ENCODE measurements around the gene DGUOK. TPM values are rescaled to one million over a fixed set of nuclear protein-coding genes. Genes with fewer than 3 reads are reported as not detected.

DGUOK gene
- polyA plus RNA-seq, 1 donor from 2014 or later: 168 TPM

DNA sequence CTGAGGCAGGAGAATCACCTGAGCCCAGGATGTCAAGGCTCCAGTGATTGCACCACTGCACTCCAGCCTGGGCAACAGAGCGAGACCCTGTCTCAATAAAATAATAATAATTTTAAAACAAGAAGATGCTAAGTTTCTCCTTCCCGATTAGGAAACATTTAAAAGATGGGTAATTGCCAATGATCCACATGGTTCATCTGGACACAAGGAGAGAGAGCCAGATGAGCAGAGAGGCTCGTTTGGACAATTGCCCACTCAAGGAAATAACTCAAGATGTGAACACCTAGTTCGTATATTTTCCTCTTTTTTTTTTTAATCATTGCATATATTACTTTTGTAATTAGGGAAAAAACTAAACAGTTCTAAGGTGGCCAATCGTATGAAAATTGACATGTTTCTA lies 37.5 kb upstream of the DGUOK start:
- H3K4me2 ChIP-seq (ENCODE audit: low read length): no peak overlapping the region
- no peaks in the 10 kb centered on the region for H3F3A ChIP-seq (ENCODE audit: insufficient read depth, low read length, poor library complexity, severe bottlenecking)
- no peaks in the 10 kb centered on the region for H3K9me2 ChIP-seq (ENCODE audit: insufficient read depth, low read length)
- H3K36me3 ChIP-seq (ENCODE audit: insufficient read depth, low read length): no peaks in the 10 kb centered on the region
- H3K27me3 ChIP-seq (ENCODE audit: insufficient read depth, low read depth, low read length): no peaks in the 10 kb centered on the region
- TF ChIP-seq RAD21 (conservative IDR thresholded peaks at IDR 0.05) (no peak), EZH2 (IDR thresholded peaks at IDR 0.05; ENCODE audit: borderline replicate concordance, insufficient read depth, low read length, poor library complexity, severe bottlenecking) (no peak), POLR2AphosphoS5 (IDR thresholded peaks at IDR 0.05) (no peak), TAF1 (IDR thresholded peaks at IDR 0.05; ENCODE audit: low read depth) (no peak), SMC3 (conservative IDR thresholded peaks at IDR 0.05; ENCODE audit: poor library complexity) (no peak), EP300 (conservative IDR thresholded peaks at IDR 0.05; ENCODE audit: poor library complexity, severe bottlenecking) (no peak), MXI1 (conservative IDR thresholded peaks at IDR 0.05; ENCODE audit: poor library complexity, severe bottlenecking) (no peak)
- TF ChIP-seq, protein P1, sequence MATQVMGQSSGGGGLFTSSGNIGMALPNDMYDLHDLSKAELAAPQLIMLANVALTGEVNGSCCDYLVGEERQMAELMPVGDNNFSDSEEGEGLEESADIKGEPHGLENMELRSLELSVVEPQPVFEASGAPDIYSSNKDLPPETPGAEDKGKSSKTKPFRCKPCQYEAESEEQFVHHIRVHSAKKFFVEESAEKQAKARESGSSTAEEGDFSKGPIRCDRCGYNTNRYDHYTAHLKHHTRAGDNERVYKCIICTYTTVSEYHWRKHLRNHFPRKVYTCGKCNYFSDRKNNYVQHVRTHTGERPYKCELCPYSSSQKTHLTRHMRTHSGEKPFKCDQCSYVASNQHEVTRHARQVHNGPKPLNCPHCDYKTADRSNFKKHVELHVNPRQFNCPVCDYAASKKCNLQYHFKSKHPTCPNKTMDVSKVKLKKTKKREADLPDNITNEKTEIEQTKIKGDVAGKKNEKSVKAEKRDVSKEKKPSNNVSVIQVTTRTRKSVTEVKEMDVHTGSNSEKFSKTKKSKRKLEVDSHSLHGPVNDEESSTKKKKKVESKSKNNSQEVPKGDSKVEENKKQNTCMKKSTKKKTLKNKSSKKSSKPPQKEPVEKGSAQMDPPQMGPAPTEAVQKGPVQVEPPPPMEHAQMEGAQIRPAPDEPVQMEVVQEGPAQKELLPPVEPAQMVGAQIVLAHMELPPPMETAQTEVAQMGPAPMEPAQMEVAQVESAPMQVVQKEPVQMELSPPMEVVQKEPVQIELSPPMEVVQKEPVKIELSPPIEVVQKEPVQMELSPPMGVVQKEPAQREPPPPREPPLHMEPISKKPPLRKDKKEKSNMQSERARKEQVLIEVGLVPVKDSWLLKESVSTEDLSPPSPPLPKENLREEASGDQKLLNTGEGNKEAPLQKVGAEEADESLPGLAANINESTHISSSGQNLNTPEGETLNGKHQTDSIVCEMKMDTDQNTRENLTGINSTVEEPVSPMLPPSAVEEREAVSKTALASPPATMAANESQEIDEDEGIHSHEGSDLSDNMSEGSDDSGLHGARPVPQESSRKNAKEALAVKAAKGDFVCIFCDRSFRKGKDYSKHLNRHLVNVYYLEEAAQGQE (IDR thresholded peaks at IDR 0.05; ENCODE audit: borderline replicate concordance): no peak
- TF ChIP-seq, protein P2, sequence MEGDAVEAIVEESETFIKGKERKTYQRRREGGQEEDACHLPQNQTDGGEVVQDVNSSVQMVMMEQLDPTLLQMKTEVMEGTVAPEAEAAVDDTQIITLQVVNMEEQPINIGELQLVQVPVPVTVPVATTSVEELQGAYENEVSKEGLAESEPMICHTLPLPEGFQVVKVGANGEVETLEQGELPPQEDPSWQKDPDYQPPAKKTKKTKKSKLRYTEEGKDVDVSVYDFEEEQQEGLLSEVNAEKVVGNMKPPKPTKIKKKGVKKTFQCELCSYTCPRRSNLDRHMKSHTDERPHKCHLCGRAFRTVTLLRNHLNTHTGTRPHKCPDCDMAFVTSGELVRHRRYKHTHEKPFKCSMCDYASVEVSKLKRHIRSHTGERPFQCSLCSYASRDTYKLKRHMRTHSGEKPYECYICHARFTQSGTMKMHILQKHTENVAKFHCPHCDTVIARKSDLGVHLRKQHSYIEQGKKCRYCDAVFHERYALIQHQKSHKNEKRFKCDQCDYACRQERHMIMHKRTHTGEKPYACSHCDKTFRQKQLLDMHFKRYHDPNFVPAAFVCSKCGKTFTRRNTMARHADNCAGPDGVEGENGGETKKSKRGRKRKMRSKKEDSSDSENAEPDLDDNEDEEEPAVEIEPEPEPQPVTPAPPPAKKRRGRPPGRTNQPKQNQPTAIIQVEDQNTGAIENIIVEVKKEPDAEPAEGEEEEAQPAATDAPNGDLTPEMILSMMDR (IDR thresholded peaks at IDR 0.05; ENCODE audit: poor library complexity, severe bottlenecking): no peak
- no peak overlapping the region for H3K9ac ChIP-seq (ENCODE audit: low read length)
- H3K4me3 ChIP-seq (ENCODE audit: low read length): no peak overlapping the region
- H3K9me3 ChIP-seq (ENCODE audit: low read length): no peaks in the 10 kb centered on the region
- H3K79me2 ChIP-seq (replicated peaks; ENCODE audit: insufficient read depth, low read length): no peaks in the 10 kb centered on the region
- no peaks in the 10 kb centered on the region for H4K20me1 ChIP-seq (ENCODE audit: insufficient read depth)
- H2AFZ ChIP-seq (ENCODE audit: low read depth, low read length): no peak overlapping the region
- H3K27ac ChIP-seq (ENCODE audit: low read length): no peak overlapping the region

DNA sequence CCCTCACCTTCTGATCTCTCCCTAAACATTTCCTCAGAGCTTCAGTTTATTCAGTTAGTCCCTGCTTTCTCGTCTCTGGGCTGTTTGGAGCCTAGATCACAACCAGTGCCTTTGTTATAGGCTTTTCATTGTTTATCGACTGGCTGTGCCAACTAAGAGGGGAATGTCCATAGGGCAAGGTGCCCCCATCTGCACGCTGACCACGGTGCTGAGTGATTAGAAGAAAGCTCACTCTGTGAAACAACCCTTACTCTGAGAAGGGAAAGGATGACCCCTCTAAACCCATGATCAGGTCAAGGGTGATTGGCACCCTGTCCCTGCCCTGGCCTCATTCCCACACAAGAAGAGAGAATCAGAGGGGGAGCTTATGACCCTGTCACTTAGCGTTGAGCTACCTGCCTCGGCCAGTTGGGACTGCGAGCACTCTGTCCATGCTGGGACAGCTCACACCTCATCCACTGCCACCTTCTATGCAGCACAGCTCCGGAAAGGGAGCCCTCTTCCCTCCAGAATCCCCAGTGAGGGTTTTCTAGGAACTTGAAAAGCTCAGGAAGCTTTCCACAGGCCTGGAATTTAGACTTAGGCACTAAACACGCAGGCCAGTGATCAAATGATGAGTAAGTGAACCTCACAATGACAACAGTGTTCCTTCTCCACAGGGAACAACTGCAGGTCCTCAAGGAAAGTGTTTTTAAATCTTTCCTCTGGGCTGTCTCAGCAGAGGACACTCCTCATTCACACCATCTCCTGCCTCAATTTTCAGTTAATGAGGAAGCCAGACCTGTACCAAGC lies 36.2 kb upstream of the DGUOK start:
- Histone ChIP-seq H2AFZ (ENCODE audit: low read depth, low read length) (no peak overlapping the region), H3K4me2 (ENCODE audit: low read length) (no peak overlapping the region), H3K36me3 (ENCODE audit: insufficient read depth, low read length) (no peaks in the 10 kb centered on the region)

More for the DNA sequence above, 36.2 kb upstream of the DGUOK start:
- Histone ChIP-seq H3K27me3 (ENCODE audit: insufficient read depth, low read depth, low read length) (no peaks in the 10 kb centered on the region), H3K27ac (ENCODE audit: low read length) (no peak overlapping the region), H3K9me2 (ENCODE audit: insufficient read depth, low read length) (no peaks in the 10 kb centered on the region), H3K9me3 (ENCODE audit: low read length) (no peaks in the 10 kb centered on the region), H3K9ac (ENCODE audit: low read length) (no peak overlapping the region), H3K79me2 (replicated peaks; ENCODE audit: insufficient read depth, low read length) (no peaks in the 10 kb centered on the region), H4K20me1 (ENCODE audit: insufficient read depth) (no peaks in the 10 kb centered on the region), H3F3A (ENCODE audit: insufficient read depth, low read length, poor library complexity, severe bottlenecking) (no peaks in the 10 kb centered on the region), H3K4me3 (ENCODE audit: low read length) (no peak overlapping the region)
- TF ChIP-seq, protein P1 (IDR thresholded peaks at IDR 0.05; ENCODE audit: borderline replicate concordance): no peak
- TF ChIP-seq EP300 (conservative IDR thresholded peaks at IDR 0.05; ENCODE audit: poor library complexity, severe bottlenecking): no peak
- TF ChIP-seq POLR2AphosphoS5 (IDR thresholded peaks at IDR 0.05): no peak
- TF ChIP-seq, protein P2 (IDR thresholded peaks at IDR 0.05; ENCODE audit: poor library complexity, severe bottlenecking): no peak
- TF ChIP-seq RAD21 (conservative IDR thresholded peaks at IDR 0.05): no peak
- no peak for TF ChIP-seq TAF1 (IDR thresholded peaks at IDR 0.05; ENCODE audit: low read depth)
- no peak for TF ChIP-seq SMC3 (conservative IDR thresholded peaks at IDR 0.05; ENCODE audit: poor library complexity)
- TF ChIP-seq MXI1 (conservative IDR thresholded peaks at IDR 0.05; ENCODE audit: poor library complexity, severe bottlenecking): no peak
- TF ChIP-seq EZH2 (IDR thresholded peaks at IDR 0.05; ENCODE audit: borderline replicate concordance, insufficient read depth, low read length, poor library complexity, severe bottlenecking): no peak

Measured in neural cell (in vitro differentiated cells).